Natural killer cell (primary cell): ENCODE results near the gene KCNAB2. TPM values are rescaled to one million over a fixed set of nuclear protein-coding genes. Genes with fewer than 3 reads are reported as not detected.

Experiments
- ATAC-seq, 3 donors: fragments of 150-1000 bp in 2 of 3; fragments of 200-7000 bp in 1 of 3; cut with Tn5 transposase; 1 replicate in 1 of 3; 2 replicates in 2 of 3; pipeline ENCODE4 v1.10.0; 2021; ENCODE audit warnings: mild to moderate bottlenecking in 2 of 3, moderate library complexity in 2 of 3
- DNase-seq, 2 donors: peaks; one replicate each; pipeline versions ENCODE4 v3.0.0 to v3.0.0-alpha.2; 2013 to 2021; ENCODE audit warnings: mixed read lengths in 1 of 2
- H3K27ac ChIP-seq: one replicate; pipeline ENCODE4 v1.5.1; 2013; ENCODE audit warnings: mild to moderate bottlenecking, low read length
- H3K27me3 ChIP-seq: one replicate; pipeline ENCODE4 v1.6.1; 2013; ENCODE audit warnings: low read length; ENCODE audit not compliant: control insufficient read depth, insufficient read depth
- H3K36me3 ChIP-seq: one replicate; pipeline ENCODE4 v1.6.1; 2013; ENCODE audit warnings: low read length; ENCODE audit not compliant: control insufficient read depth, insufficient read depth
- H3K4me1 ChIP-seq: one replicate; pipeline ENCODE4 v1.6.1; 2013; ENCODE audit warnings: low read length; ENCODE audit not compliant: control insufficient read depth, insufficient read depth
- H3K4me3 ChIP-seq: one replicate; pipeline ENCODE4 v1.5.1; 2013; ENCODE audit warnings: low read length
- H3K9me3 ChIP-seq: one replicate; pipeline ENCODE4 v1.6.1; 2013; ENCODE audit warnings: low read length; ENCODE audit not compliant: control insufficient read depth, insufficient read depth
- H3K27ac Mint-ChIP-seq, 2 donors: one replicate each; pipeline ENCODE4 v1.8.0; 2022; ENCODE audit warnings: mild to moderate bottlenecking in 2 of 2, mixed read lengths in 2 of 2, moderate library complexity in 1 of 2
- H3K27me3 Mint-ChIP-seq, 2 donors: one replicate each; pipeline ENCODE4 v1.8.0; 2022; ENCODE audit warnings: low read depth in 2 of 2, mixed read lengths in 2 of 2
- H3K36me3 Mint-ChIP-seq: one replicate; pipeline ENCODE4 v1.8.0; 2022; ENCODE audit warnings: mixed read lengths
- H3K4me1 Mint-ChIP-seq, 2 donors: one replicate each; pipeline ENCODE4 v1.8.0; 2022; ENCODE audit warnings: mixed read lengths in 2 of 2
- H3K4me3 Mint-ChIP-seq: one replicate; pipeline ENCODE4 v1.8.0; 2022; ENCODE audit warnings: mild to moderate bottlenecking, moderate library complexity, mixed read lengths
- H3K9me3 Mint-ChIP-seq, 2 donors: one replicate each; pipeline ENCODE4 v1.8.0; 2022; ENCODE audit warnings: mixed read lengths in 2 of 2
- WGBS: methylation state at CpG from one replicate; pipeline ENCODE4 v1.1.7; 2013; ENCODE audit warnings: missing lambda C conversion rate; ENCODE audit not compliant: insufficient coverage; 5-methylcytosine and 5-hydroxymethylcytosine counted together
- intact Hi-C: fragments of 100-400 bp; cut with micrococcal nuclease; formaldehyde crosslinking; loops from one replicate; pipeline ENCODE4 v1.14.2; 2022
- total RNA-seq, 4 donors: library from RNA; stranded (reverse); fragments of 120-200 nt in 1 of 4; gene quantifications; one replicate each; pipeline versions ENCODE4 v1.2.3 to v1.2.4, GENCODE V29; 2013 to 2022
- TF ChIP-seq, protein P1 (sequence below): fragments of 200-600 bp; IDR thresholded peaks from one replicate; pipeline ENCODE4 v1.8.0; 2022; ENCODE audit warnings: antibody characterized with exemption

KCNAB2 gene
- total RNA-seq, 3 donors from 2014 or later (not counting 1 experiment from before 2014, with no cell fraction given): 387 to 749 (median 430) TPM

DNA sequence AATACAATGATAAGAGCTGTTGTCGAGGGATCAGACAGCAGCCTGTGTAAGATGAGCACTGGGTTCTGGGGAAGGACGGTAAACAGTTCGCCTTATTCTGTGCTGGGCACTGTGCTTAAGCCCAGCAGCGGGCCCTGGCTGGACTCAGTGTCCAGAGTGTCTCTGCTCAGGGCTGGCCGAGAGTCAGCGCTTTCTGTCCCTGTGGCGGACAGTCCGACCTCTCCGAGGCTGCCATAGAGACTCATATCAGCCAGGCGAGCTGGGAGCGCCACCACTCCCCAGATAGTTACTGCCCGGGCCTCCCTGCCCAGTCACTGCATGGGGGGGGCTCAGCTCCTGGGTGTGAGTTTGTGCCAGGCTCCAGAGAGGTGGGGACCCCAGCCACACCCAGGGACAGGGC is 38.8 kb upstream of the KCNAB2 start:
- H3K27me3 Mint-ChIP-seq: no peaks in the 10 kb centered on the region
- no peaks in the 10 kb centered on the region for H3K36me3 Mint-ChIP-seq
- TF ChIP-seq, protein P1, sequence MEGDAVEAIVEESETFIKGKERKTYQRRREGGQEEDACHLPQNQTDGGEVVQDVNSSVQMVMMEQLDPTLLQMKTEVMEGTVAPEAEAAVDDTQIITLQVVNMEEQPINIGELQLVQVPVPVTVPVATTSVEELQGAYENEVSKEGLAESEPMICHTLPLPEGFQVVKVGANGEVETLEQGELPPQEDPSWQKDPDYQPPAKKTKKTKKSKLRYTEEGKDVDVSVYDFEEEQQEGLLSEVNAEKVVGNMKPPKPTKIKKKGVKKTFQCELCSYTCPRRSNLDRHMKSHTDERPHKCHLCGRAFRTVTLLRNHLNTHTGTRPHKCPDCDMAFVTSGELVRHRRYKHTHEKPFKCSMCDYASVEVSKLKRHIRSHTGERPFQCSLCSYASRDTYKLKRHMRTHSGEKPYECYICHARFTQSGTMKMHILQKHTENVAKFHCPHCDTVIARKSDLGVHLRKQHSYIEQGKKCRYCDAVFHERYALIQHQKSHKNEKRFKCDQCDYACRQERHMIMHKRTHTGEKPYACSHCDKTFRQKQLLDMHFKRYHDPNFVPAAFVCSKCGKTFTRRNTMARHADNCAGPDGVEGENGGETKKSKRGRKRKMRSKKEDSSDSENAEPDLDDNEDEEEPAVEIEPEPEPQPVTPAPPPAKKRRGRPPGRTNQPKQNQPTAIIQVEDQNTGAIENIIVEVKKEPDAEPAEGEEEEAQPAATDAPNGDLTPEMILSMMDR: no peak
- peaks cover 52% of the 10 kb centered on the region for H3K4me1 ChIP-seq
- H3K4me3 ChIP-seq: no peak overlapping the region
- peaks cover 20 to 46% of the 10 kb centered on the region in 2 donors for H3K4me1 Mint-ChIP-seq
- peak overlapping the region; percentile 47 for H3K4me3 Mint-ChIP-seq
- DNase-seq (no peak), ATAC-seq (no peak)
- H3K27ac ChIP-seq: no peak overlapping the region
- WGBS: 86% methylated on average over 12 of the region's 12 CpGs
- H3K9me3 Mint-ChIP-seq: no peaks in the 10 kb centered on the region
- no peaks in the 10 kb centered on the region for H3K27me3 ChIP-seq
- intact Hi-C loops: no loop called here
- H3K27ac Mint-ChIP-seq: peak overlapping the region in 1 of 2 donors; percentile 82
- H3K9me3 ChIP-seq: peaks cover 5% of the 10 kb centered on the region
- H3K36me3 ChIP-seq: no peaks in the 10 kb centered on the region

- Mint-ChIP-seq H3K27me3 (no peaks in the 10 kb centered on the region), H3K4me1 (peaks cover 20 to 49% of the 10 kb centered on the region in 2 donors), H3K4me3 (no peak overlapping the region), H3K27ac (peak overlapping the region in 1 of 2 donors; percentile 82), H3K36me3 (no peaks in the 10 kb centered on the region), H3K9me3 (no peaks in the 10 kb centered on the region)
- H3K27me3 ChIP-seq: no peaks in the 10 kb centered on the region
- DNase-seq (peak in 1 of 2 donors; percentile 53), ATAC-seq (peak in 1 of 3 donors; percentile 68)
- no peak overlapping the region for H3K4me3 ChIP-seq
- TF ChIP-seq, protein P1: no peak
- no peak overlapping the region for H3K27ac ChIP-seq
- peaks cover 49% of the 10 kb centered on the region for H3K4me1 ChIP-seq
- intact Hi-C loops: no loop called here
- WGBS: 49% methylated on average over 25 of the region's 25 CpGs
- no peaks in the 10 kb centered on the region for H3K36me3 ChIP-seq
- H3K9me3 ChIP-seq: peaks cover 7% of the 10 kb centered on the region
Measured at GRCh38 chr1:6007318-6008083, 38.2 kb upstream of the KCNAB2 start.

DNA sequence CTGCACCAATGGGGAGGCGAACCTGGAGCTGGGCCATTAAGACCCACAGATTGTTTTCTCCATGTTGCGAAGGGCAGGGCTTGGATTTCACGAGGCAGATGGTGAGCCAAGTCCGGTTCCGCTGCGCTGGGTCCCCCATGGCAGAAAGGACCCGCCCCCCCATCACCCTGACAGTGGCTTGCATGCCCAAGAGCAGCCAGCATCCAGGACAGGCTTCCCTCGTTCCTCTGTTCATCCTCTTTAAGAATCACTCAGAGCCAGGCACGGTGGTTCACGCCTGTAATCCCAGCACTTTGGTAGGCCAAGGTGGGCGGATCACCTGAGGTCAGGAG is 37.6 kb upstream of the KCNAB2 start:
- Histone ChIP-seq H3K4me3 (no peak overlapping the region), H3K27ac (no peak overlapping the region), H3K36me3 (no peaks in the 10 kb centered on the region), H3K9me3 (peaks cover 7% of the 10 kb centered on the region), H3K27me3 (no peaks in the 10 kb centered on the region), H3K4me1 (peaks cover 49% of the 10 kb centered on the region)
- peaks cover 25 to 50% of the 10 kb centered on the region in 2 donors for H3K4me1 Mint-ChIP-seq
- TF ChIP-seq, protein P1: no peak
- H3K4me3 Mint-ChIP-seq: no peak overlapping the region
- 95% methylated on average over 11 of the region's 11 CpGs for WGBS
- no peak overlapping the region for H3K27ac Mint-ChIP-seq
- DNase-seq: no peak
- no peak for ATAC-seq
- no peaks in the 10 kb centered on the region for H3K9me3 Mint-ChIP-seq
- no peaks in the 10 kb centered on the region for H3K27me3 Mint-ChIP-seq
- no peaks in the 10 kb centered on the region for H3K36me3 Mint-ChIP-seq
- intact Hi-C loops: no loop called here

DNA sequence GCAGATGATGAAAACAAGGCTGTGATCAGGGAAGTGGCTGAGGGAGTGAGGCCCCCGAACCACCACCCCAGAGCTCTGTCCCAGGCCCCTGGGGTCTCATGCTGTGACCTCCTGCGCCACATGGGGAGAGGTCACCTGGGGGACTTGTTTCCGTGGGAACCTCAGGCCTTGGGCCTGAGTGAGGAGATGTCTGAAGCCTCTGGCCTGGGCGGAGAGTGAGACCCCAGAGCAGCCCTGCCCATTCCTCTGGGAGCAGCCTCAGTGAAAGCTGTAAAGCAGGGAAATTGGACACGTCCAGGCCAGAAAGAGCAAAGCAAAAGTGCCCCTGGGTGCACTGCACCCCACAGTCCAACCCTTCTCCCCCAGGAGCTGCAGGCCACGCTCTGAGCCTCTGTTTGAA is 37.0 kb upstream of the KCNAB2 start:
- Histone ChIP-seq H3K27ac (no peak overlapping the region), H3K9me3 (peaks cover 7% of the 10 kb centered on the region), H3K4me1 (peaks cover 53% of the 10 kb centered on the region), H3K36me3 (no peaks in the 10 kb centered on the region), H3K4me3 (no peak overlapping the region), H3K27me3 (no peaks in the 10 kb centered on the region)
- ATAC-seq (no peak), DNase-seq (no peak)
- intact Hi-C loops: no loop called here
- TF ChIP-seq, protein P1: no peak
- no peaks in the 10 kb centered on the region for H3K27me3 Mint-ChIP-seq
- H3K4me3 Mint-ChIP-seq: no peak overlapping the region
- H3K4me1 Mint-ChIP-seq: peaks cover 23 to 50% of the 10 kb centered on the region in 2 donors
- 79% methylated on average over 6 of the region's 6 CpGs for WGBS
- H3K36me3 Mint-ChIP-seq: no peaks in the 10 kb centered on the region
- peak overlapping the region in 1 of 2 donors; percentile 45 for H3K27ac Mint-ChIP-seq
- H3K9me3 Mint-ChIP-seq: no peaks in the 10 kb centered on the region
